GM12801 (cell line): ENCODE results near the gene IFRD2.

Source experiments
- CTCF ChIP-seq: IDR thresholded peaks from one replicate; pipeline ENCODE4 v1.5.1; 2011; ENCODE audit warnings: control low read depth; ENCODE audit not compliant: insufficient read length; ENCODE audit errors: extremely low read depth

IFRD2 gene

GRCh38 chr3:50327943-50328691, 35.9 kb upstream of the IFRD2 start, which contains the start of gene TUSC2:
TUSC2 (minus strand) TSS chr3:50328223; CDS start chr3:50328099, 124 bp downstream.
- TF ChIP-seq CTCF = no peak

- no peak for TF ChIP-seq CTCF
These were observed 34.9 kb upstream of the IFRD2 start for GRCh38 chr3:50327129-50327528.

GRCh38 chr3:50326182-50326541, 33.9 kb upstream of the IFRD2 start:
- no peak for TF ChIP-seq CTCF

- no peak for TF ChIP-seq CTCF
These were observed 33.4 kb upstream of the IFRD2 start for GRCh38 chr3:50325497-50326181.

DNA sequence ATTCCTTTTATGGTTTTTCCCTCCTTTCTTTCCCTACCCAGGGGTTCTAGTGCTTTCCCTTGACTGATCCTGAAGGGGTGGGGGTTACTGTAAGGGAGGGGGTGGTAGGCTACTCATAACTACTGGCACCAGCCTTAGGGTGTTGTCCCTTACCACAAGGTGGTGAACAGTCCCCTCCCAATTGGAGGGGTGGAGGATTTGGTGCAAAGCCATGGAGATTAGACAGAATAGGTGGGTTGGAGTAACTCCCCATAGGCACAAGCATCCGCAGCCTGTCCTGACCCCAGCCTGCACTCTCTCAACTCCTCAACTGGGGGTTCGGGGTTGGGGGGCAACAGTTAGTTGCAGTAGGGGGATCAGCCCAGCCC, 32.9 kb upstream of the IFRD2 start:
- no peak for TF ChIP-seq CTCF

DNA sequence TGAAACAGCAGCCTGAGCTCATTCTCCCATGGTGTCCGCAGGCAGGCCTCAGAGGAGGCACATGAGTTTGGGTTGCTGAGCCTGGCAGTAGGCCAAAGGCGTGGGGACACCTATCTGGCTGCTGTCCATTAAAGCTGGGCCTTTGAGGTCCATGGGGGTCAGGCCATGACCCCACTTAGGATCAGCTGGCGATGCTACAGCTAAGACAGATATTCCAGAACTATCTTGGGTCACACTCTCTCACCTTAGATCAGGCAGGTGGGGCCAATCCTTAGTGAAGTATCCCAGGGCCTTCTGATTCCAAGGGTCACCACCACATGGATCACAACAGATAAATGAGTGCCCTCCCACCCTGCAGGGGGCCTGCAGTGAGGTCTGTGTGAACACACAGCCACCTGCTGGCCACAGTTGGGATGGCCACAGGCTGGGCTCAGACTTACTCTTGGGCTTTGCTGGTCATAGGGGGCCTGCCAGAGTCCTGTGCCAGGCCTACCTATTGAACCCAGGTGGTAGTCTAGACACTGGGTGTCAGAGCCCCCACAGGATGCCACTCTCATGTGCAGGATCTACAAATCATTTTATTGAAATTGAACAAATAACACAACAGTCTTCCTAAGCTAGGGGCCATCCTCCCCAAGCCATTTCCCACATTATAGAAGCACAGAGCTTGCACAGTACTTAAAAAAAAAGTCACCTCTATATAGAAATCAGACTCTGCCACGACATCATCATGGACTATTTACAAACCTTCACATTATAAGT, 32.3 kb upstream of the IFRD2 start:
- TF ChIP-seq CTCF = no peak

GRCh38 chr3:50323614-50324199, 31.5 kb upstream of the IFRD2 start:
- no peak for TF ChIP-seq CTCF
